Measurements from ENCODE around the gene DIP2B. TPM values are rescaled to one million over a fixed set of nuclear protein-coding genes. Genes with fewer than 3 reads are reported as not detected.

The DIP2B gene
- total RNA-seq, 1 experiment from 2014 or later: 29.4 TPM

DNA sequence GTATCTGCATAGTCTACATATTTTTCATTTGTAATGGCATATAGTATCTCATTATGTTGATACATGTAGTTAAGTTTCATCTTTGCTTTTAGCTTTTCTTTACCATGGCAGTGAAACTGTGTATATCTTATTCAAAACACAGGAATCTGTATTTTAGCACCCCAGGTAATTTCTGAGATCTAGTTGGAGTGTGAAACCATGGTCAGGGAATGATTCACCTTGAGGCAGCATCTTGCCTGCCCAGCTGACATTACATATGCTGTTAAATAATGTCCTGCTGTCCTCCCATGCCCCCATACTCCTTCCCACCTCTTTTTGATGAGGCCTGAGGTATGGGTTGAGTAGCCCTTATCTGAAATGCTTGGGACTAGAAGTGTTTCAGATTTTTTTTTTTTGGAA is 133.7 kb downstream of the DIP2B start:
- Histone ChIP-seq H3K36me3 (ENCODE audit: low read depth) (0 out of 2 replicates have a peak, but pooled peaks cover 6% of the 10 kb centered on the region), H3K9me3 (ENCODE audit: insufficient read depth, low read depth) (no peaks in the 10 kb centered on the region), H3K9me2 (ENCODE audit: insufficient read depth) (no peaks in the 10 kb centered on the region), H4K20me1 (ENCODE audit: insufficient read depth) (no peaks in the 10 kb centered on the region), H2AFZ (no peak overlapping the region), H3F3A (ENCODE audit: insufficient read depth, low read depth) (peaks cover 28% of the 10 kb centered on the region), H3K4me2 (no peak overlapping the region), H3K27me3 (ENCODE audit: insufficient read depth, low read depth) (no peaks in the 10 kb centered on the region), H3K4me3 (no peak overlapping the region), H3K79me2 (ENCODE audit: low read depth) (peaks cover 5% of the 10 kb centered on the region; the same call in 1 of the 2 replicates), H3K27ac (no peak overlapping the region), H3K4me1 (replicated peaks; ENCODE audit: insufficient read depth) (peaks cover 43% of the 10 kb centered on the region)
- ChIA-PET CTCF (interaction anchor here (0.6 to 1.8 kb wide), 2 partner anchors 132 to 134 kb away, joined by 4 to 16 read pairs; partner anchors contain the start of gene DIP2B), POLR2A (ENCODE audit: unreplicated experiment) (interaction anchor here (0.6 kb wide), 1 partner anchor 129 kb away, joined by 11 read pairs; no protein-coding TSS in a partner anchor)
- intact Hi-C loops (cut with micrococcal nuclease; ENCODE audit: unreplicated experiment): loop anchor here (2.0 kb wide), 1 partner anchor 18 kb away; no protein-coding TSS in a partner anchor
- TF ChIP-seq, protein P1, sequence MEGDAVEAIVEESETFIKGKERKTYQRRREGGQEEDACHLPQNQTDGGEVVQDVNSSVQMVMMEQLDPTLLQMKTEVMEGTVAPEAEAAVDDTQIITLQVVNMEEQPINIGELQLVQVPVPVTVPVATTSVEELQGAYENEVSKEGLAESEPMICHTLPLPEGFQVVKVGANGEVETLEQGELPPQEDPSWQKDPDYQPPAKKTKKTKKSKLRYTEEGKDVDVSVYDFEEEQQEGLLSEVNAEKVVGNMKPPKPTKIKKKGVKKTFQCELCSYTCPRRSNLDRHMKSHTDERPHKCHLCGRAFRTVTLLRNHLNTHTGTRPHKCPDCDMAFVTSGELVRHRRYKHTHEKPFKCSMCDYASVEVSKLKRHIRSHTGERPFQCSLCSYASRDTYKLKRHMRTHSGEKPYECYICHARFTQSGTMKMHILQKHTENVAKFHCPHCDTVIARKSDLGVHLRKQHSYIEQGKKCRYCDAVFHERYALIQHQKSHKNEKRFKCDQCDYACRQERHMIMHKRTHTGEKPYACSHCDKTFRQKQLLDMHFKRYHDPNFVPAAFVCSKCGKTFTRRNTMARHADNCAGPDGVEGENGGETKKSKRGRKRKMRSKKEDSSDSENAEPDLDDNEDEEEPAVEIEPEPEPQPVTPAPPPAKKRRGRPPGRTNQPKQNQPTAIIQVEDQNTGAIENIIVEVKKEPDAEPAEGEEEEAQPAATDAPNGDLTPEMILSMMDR (conservative IDR thresholded peaks at IDR 0.05): no peak
- TF ChIP-seq EZH2 (IDR thresholded peaks at IDR 0.05; ENCODE audit: low read depth): no peak
- BruUV-seq (replicated peaks): no TSS peak
- DNase-seq: no peak

DNA sequence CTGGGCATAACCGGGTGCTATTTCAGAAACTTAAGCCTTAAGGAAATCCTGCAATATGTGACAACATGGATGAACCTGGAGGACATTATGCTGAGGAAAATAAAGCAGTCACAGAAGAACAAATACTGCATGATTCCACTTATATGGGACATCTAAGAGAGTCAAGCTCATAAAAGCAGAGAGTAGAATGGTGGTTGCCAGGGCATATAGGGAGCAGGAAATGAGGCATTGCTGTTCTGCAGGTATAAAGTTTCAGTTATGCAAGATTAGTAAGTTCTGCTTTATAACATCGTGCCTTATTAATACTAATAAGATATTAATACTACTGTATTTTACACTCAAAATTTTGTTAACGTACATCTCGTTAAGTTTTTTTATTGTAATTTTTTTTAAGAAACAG is 134.9 kb downstream of the DIP2B start:
- peaks cover 5% of the 10 kb centered on the region; the same call in 1 of the 2 replicates for H3K79me2 ChIP-seq (ENCODE audit: low read depth)
- H4K20me1 ChIP-seq (ENCODE audit: insufficient read depth): no peaks in the 10 kb centered on the region
- H3K9me2 ChIP-seq (ENCODE audit: insufficient read depth): no peaks in the 10 kb centered on the region
- ChIA-PET POLR2A (ENCODE audit: unreplicated experiment) (no interaction called here), CTCF (interaction anchor here (0.6 kb wide), 2 partner anchors 90 to 135 kb away, joined by 3 to 4 read pairs; no protein-coding TSS in a partner anchor)
- intact Hi-C loops (cut with micrococcal nuclease; ENCODE audit: unreplicated experiment): loop anchor here (2.0 kb wide), 1 partner anchor 19 kb away; no protein-coding TSS in a partner anchor
- no peak overlapping the region for H2AFZ ChIP-seq
- H3F3A ChIP-seq (ENCODE audit: insufficient read depth, low read depth): peaks cover 32% of the 10 kb centered on the region
- no peaks in the 10 kb centered on the region for H3K27me3 ChIP-seq (ENCODE audit: insufficient read depth, low read depth)
- H3K27ac ChIP-seq: no peak overlapping the region
- BruUV-seq (replicated peaks): no TSS peak
- DNase-seq: no peak
- no peaks in the 10 kb centered on the region for H3K9me3 ChIP-seq (ENCODE audit: insufficient read depth, low read depth)
- H3K4me1 ChIP-seq (replicated peaks; ENCODE audit: insufficient read depth): peaks cover 43% of the 10 kb centered on the region
- no peak overlapping the region for H3K4me2 ChIP-seq
- 0 out of 2 replicates have a peak, but pooled peaks cover 6% of the 10 kb centered on the region for H3K36me3 ChIP-seq (ENCODE audit: low read depth)
- no peak overlapping the region for H3K4me3 ChIP-seq
- TF ChIP-seq, protein P1 (conservative IDR thresholded peaks at IDR 0.05): no peak
- TF ChIP-seq EZH2 (IDR thresholded peaks at IDR 0.05; ENCODE audit: low read depth): no peak

DNA sequence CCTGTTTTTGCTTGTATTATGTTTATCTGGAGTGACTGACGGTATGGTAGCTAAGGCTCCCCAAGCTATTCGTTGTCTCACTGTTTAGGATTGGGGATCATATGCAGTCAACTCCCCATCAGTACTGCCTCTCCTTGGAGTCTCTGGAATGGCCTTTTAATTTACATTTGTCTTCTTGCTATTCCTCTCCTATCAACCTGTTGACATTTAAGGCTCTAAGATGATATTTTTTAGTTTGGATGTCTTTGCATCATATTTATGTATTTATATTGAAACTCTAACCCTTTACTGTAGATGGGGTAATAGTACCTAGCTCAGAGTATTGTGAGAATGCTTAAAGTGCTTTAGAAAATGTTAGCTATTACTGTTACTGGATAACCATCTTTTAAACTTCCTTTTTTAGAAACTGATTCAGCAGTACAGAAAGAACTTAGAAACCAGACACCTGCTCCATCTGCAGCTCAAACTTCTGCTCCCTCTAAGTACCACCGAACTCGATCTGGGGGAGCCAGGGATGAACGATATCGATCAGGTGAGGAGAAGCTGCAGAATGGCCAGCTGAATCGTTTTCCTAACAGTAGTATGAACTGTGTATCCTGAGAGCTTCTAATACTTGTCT is 135.6 kb downstream of the DIP2B start:
- no peak overlapping the region for H3K4me2 ChIP-seq
- H2AFZ ChIP-seq: no peak overlapping the region
- POLR2A ChIA-PET (ENCODE audit: unreplicated experiment): no interaction called here
- no TSS peak for BruUV-seq (replicated peaks)
- CTCF ChIA-PET: no interaction called here
- intact Hi-C loops (cut with micrococcal nuclease; ENCODE audit: unreplicated experiment): no loop called here
- no peaks in the 10 kb centered on the region for H3K9me3 ChIP-seq (ENCODE audit: insufficient read depth, low read depth)
- H3K4me3 ChIP-seq: no peak overlapping the region
- peaks cover 43% of the 10 kb centered on the region for H3K4me1 ChIP-seq (replicated peaks; ENCODE audit: insufficient read depth)
- H3K27me3 ChIP-seq (ENCODE audit: insufficient read depth, low read depth): no peaks in the 10 kb centered on the region
- no peaks in the 10 kb centered on the region for H4K20me1 ChIP-seq (ENCODE audit: insufficient read depth)
- no peak overlapping the region for H3K27ac ChIP-seq
- H3K9me2 ChIP-seq (ENCODE audit: insufficient read depth): no peaks in the 10 kb centered on the region
- no peak for DNase-seq
- TF ChIP-seq, protein P1 (conservative IDR thresholded peaks at IDR 0.05): no peak
- no peak for TF ChIP-seq EZH2 (IDR thresholded peaks at IDR 0.05; ENCODE audit: low read depth)
- 0 out of 2 replicates have a peak, but pooled peaks cover 6% of the 10 kb centered on the region for H3K36me3 ChIP-seq (ENCODE audit: low read depth)
- peaks cover 34% of the 10 kb centered on the region for H3F3A ChIP-seq (ENCODE audit: insufficient read depth, low read depth)
- peaks cover 5% of the 10 kb centered on the region; the same call in 1 of the 2 replicates for H3K79me2 ChIP-seq (ENCODE audit: low read depth)

Measured in PC-9 (cell line).